ENCODE measurements around the gene AKAP13.

AKAP13 gene

DNA sequence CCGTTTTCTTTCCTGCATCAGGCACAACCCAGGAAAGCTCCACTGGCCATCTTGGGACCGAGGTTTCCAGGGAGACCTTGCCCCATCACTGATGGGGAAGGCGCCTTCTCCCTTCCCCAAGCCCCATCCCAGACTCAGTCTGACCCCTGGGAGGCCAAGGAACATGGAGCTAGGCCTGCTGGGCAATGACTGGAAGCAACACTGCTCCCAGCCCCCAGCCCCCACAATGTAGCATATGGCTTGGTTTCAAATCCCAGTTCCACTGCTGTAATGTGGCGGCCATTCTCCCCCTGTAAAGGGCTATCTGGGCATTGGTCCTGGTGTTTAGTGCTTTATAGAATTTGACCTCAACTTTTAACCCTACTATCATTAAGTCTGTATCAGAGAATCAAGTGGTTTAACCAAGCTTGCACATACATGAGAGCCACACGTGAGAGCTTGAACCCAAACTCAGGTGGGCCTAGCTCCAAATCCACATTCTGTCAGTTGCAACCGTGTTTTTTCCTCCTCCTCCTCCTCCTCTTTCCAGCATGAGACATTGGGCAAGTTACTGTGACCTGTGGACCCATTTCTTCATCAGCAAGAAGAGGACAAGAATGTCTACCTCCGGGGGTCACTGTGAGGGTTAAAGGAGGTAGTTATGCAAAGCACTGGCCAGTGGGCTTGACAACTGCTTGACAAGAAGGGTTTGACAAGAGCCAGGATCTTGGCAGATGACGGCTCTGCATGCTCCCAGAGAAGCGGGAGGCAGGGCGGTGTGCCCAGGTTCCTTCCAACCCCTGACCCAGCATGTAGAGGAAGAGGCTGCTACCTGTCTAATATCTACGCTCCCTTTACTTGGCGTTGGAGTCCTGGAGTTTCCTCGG, 376.9 kb downstream of the AKAP13 start:
- DNase-seq (ENCODE audit: low spot score): peak; percentile 36
- no peak for TF ChIP-seq CTCF (IDR thresholded peaks at IDR 0.05; ENCODE audit: extremely low read depth, missing control alignments)

GRCh38 chr15:85757939-85758654, 377.7 kb downstream of the AKAP13 start:
- TF ChIP-seq CTCF (IDR thresholded peaks at IDR 0.05; ENCODE audit: extremely low read depth, missing control alignments): no peak
- DNase-seq (ENCODE audit: low spot score): peak; percentile 15

- TF ChIP-seq CTCF (IDR thresholded peaks at IDR 0.05; ENCODE audit: extremely low read depth, missing control alignments): no peak
- DNase-seq (ENCODE audit: low spot score): no peak
These were observed 378.2 kb downstream of the AKAP13 start for GRCh38 chr15:85758655-85758978.

DNA sequence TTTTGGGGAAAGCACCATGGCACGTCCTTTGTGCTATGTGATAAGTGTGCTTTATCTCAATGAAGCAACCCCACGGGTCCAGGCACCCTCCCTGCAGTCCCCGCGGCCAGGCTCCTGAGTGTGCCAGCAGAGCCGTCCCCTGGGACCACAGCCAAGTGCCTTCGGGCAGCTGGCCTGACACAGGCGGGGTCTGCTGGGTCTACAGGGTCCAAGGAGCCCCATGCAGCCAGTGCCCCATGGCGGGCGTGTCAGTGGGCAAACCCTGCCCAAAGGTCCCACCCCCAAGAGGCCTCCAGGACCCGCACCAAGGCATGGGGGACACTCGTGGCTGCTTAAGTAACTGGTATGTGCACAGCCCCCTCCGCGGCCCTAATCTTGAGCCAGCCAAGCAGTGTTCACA, 379.0 kb downstream of the AKAP13 start:
- no peak for DNase-seq (ENCODE audit: low spot score)
- TF ChIP-seq CTCF (IDR thresholded peaks at IDR 0.05; ENCODE audit: extremely low read depth, missing control alignments): no peak

DNA sequence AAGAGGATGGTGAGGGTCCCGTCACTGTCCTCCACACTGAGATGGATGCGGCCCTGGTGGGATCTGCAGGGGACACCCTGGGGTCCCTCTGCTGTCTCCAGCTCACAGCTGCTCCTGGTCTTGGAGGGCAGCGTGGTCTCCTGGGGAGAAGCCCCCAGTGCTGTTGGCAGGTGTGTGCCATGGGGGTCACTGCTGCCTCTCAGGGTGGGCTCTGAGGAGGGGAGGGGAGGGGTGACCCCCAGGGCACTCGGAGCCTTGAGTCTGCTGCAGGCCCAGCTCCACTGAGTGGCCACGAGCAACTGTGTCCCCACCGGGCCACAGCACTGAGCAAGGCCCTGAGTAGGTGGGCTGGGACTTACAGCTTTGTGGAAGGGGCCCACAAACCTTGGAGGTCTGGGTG, 379.6 kb downstream of the AKAP13 start:
- DNase-seq (ENCODE audit: low spot score): no peak
- TF ChIP-seq CTCF (IDR thresholded peaks at IDR 0.05; ENCODE audit: extremely low read depth, missing control alignments): no peak

DNA sequence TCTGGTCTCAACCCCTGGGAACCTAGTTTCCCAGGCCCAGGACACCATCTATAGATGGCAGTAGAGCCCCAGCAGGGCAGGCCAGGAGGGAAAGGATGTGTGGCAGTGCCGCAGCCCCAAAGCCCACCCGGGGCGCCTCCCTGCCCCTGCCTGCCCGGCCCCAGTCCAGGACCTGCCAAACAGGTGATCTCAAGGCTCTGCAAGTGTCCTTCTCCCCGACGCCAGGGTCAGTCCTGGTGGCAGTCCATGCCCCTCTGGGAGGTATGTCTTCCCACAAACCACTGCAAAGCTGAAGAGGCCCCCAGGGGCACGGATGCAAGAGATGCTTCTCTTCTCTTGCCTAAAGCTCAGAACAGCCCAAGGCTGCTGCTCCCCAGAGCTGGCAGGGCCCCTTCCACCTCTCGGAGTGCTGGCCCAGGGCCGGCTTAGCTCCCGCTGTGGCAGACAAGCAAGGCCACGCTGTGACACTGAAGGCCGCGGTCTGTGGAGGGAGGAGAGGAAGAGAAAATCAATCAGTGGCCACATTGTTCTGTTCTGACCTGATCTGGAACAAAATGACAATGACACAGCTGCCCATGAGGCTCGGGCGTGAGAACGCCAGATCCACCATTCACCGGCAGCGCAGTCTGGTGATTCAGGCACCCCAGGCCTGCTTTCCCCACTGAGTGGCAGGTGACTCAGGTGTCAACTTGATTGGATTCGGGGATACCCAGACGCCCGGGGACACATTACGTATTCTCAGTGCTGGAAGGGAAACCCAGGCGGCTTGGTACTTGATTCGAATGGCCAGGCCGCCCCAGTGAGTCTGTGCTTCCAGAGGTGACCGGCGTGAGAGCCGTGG, 380.3 kb downstream of the AKAP13 start:
- TF ChIP-seq CTCF (IDR thresholded peaks at IDR 0.05; ENCODE audit: extremely low read depth, missing control alignments): peak; percentile 1
- peak; percentile 38 for DNase-seq (ENCODE audit: low spot score)
